Measurements from ENCODE around the gene MORN1.

Gene MORN1

DNA sequence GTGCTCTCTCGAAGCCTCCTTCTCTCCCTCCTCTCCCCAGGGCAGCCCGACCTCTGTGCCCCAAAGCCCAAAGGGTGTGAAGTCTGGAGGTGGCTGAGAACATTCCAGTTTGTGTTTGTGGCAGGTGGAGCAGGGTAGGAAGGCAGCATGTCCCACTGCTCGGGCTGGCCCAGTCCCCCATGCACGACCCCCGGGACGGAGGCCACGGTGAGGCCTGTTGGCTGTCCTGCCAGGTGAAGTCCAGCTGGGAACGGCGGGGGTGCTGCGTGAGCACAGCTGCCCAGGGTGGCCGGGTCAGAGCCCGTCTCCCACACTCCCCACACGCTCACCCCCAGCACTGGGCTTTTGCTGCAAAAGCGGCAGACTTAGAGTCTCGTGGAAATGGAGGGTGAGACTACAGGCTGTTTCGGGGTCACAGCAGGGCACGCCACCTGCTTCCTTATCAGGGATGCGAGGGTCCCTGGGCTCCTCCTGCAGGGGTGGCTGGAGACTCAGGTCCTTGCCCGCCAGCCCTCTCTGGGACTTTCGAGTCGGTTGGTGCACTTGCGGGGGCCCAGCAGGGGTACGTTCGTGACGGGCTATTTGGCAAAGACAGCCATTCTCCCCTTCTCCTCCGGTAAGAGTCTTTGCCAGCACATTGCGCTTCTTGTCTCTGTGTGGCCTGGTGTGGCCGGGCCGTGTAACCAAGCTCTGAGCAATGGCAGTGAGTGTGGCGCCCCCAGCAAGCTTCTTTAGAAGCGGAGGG, 40.3 kb downstream of the MORN1 start:
- no peak for DNase-seq (ENCODE audit: low spot score)

DNA sequence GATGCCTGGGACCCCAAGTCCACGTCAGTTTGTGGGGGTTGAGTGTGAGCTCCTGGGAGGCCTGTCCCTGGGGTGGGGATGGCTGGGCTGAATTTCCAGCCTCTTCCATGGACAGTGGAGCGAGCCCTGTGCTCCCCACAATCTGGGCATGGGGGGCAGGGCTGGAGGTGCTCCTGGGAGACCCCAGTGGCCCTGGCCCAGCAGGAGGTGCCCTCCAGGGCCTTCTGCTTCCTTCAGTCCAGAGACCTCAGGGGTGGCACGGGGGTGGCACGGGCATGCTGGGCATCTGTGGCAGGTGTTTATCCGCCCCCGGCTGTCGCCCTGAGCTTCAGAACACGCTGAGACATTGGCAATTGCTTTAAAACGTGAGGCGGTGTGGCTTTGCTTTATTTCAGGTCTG, 40.9 kb downstream of the MORN1 start:
- no peak for DNase-seq (ENCODE audit: low spot score)

DNA sequence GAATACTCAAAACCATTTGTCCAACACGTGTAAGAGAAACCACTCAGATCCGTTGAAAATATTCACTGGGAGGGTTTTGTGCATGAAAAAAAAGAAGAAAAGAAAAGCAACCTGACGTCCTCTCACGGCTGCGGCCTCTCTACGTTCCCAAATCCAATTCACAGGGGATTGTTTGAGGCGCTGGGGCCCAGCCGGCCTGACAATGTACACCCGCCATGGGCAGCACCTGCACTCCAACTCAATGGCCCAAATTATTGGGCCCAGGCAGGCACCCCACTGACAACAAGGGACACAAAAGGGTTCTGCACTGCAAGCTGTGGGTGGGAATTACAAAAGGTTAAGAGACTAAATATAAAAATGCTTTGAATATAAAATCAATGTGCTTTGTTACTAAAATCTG, 41.5 kb downstream of the MORN1 start:
- DNase-seq (ENCODE audit: low spot score) = no peak

DNA sequence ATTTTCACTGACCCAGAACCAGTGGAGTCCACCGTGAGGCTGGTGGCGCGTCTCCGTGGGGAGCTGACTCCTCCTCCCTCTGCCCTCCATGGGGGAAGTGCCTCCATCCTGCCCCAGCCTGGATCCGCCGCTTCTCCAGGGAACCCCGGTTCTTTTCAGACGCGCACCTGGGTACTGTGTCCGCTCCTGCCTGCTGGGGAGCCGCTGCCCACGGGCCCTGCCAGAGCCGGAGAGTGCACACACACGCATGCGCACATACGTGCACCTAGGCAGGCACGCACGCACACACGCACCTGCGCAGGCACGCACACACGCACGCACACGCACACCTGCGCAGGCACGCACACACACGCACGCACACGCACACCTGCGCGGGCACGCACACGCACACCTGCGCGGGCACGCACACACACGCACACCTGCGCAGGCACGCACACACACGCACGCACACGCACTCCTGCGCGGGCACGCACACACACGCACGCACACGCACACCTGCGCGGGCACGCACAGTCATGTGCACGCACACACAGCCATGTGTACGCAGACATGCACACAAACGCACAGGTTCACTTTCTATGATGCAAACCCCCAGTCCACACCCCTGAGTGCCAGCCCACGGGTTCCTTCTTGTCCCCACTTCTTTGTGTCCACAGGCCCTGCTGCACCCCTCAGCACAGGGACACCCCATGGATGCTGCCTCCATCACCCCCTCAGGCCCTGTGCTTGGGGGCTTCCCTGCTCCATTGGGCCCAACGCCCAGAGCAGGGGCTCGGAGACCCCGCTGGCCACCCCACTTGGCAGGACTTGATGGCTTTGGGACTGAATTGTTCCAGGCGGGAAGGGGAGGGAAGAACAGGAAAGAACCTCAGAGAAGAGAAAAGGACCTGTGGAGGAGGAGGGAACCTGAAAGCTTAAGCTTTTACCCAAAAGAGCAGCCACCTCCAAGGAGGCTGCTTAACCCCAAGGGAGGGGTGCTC, 42.7 kb downstream of the MORN1 start:
- DNase-seq (ENCODE audit: low spot score) = no peak

DNA sequence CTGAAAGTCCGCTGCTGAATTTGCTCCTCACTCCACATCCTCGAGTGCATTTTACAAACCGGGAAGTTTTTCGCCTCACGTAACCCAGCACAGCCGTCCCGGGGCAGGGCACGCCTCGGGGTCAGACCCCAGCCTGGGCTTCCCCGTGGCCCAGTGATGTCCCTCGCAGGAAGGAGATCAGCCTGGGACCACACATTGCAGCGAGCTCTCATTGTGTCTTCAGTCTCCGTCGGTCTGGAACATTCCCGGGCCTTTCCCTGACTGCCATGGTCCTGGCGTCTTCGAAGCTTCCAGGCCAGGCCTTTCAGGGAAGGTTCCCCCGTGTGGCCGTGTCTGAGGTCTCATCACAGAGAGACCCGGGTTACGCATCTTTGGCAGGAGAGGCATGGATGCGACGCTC, 43.5 kb downstream of the MORN1 start:
- no peak for DNase-seq (ENCODE audit: low spot score)

DNA sequence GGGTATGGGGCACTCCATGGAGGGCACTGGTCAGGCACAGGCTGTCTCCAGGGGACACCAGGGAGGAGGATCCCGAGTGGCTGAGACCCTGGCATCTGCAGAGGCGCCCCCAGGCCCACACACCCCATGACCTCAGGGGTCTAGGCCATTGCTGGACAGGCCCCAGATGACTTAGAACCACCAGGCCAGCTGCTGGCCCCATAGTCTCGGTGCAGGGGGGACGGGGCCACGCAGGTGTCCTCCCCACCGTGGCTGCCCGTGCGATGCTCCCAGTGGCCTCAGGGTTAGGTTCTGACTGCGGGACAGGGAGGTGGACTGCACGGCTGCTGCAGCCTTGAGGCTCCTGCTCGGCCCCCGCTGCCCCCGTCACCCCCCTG, 44.0 kb downstream of the MORN1 start:
- DNase-seq (ENCODE audit: low spot score) = no peak

DNA sequence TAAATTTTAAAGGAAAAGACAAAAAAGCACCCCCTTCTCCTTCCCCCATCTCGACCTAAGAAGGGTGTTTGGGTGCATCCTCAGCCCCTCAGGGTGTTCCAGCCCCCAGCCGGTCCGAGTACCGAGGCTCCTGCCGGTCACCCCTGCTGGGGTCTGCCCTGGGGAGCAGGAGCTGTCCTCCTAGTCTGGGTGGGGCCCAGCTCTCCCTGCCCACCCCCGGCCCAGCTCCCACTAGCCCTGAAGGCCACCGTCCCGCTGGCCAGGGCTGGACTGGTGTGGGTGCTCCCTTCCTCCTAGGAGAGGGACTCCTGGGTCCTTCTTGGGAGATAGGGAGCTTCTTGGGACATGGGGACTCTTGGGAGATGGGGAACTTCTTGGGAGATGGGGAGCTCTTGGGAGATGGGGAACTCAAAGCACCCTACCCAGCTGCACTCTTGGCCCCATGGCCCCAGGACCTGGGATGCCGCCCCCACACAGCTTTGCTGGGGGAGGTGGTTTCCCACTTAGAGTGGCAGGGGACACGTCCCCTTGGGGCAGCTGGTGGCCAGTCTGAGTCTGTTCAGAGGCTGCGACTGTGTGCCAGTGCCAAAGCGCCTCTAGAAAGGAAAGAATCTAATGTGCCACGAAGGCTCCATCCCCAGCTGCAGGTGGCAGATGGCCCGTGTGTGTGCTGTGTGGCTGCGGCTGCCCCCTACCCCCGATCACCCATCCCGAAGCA, 44.5 kb downstream of the MORN1 start:
- DNase-seq (ENCODE audit: low spot score) = no peak

DNA sequence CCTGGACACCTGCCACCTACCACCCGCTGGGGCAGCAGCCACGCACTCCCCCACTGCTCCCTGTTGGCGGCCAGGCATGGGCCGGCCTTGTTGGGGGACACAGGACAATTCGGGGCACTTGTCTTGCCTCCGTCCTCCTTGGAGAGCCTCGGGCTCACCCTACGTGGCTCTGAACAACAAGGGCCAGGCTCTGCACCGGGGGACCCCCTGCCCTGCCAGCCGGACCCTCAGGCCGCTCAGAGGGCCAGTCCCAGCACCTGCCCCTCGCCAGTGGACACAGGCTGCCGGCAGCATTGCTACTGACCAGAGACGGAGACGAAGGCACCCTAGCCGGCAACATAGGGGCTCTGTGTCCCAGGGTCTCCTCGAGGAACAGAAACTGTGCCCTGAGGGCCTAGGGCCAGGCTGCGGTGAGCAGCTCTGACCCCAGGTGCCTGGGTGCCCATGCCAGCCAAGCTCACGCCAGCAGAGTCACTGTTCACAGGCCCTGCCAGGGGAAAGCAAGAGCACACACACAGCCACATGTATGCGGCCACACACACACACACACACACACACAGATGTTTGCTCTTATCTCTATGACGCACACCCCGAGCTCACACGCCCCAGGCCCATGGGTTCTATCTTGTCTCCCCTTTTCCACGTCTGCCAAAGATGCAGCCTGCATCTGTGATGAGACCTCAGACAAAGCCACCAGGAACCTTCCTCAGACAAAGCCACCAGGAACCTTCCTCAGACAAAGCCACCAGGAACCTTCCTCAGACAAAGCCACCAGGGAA, 45.9 kb downstream of the MORN1 start:
- DNase-seq (ENCODE audit: low spot score) = no peak

DNA sequence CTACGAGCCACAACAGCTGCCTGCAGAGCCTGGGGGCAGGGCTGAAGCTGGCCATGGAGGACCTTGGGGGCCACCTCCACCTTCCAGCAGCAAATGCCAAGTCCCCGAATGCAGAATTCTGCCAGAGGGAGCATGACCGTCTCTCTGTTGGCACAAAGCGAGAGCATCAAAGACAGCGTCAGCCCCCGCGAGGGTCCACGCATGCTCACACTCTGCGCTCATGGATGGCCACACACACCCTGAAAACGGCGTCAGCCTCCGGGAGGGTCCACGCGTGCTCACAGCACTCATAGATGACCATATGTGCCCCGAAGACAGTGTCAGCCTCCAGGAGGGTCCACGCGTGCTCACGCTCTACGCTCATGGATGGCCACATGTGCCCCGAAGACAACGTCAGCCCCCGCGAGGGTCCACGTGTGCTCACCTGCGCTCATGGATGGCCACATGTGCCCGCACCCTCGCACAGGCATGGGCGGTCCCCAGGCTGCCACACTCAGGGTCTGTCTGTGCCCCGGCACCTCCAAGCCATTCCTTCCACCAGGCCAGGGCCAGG, 46.5 kb downstream of the MORN1 start:
- no peak for DNase-seq (ENCODE audit: low spot score)

DNA sequence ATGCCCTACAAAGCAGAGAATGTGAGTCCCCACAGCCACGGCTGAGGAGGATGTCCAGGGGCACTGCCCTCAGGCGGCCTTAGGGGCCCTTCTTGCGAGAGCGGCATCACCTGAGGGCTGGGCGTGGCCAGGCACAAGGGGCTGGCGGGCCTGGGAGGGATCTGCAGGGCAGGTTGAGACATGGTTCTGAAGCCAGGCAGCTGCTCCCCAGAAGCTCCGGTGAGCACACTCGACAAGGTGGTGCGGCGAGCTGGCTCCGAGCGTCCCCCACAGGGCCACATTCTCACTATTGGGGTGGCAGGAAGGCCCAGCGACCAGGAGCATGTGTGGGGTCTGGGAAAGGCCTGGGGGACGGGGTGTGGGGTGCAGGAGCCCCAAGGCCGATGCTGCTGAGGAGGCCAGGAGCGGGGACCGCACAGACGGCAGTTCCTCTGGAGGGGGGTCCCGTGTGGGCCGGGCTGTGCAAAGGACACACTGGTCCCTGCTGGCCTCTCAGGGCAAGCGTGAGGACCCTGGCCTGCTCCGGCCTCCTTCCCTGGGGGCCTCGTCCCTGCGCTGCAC, 47.2 kb downstream of the MORN1 start:
- DNase-seq (ENCODE audit: low spot score) = no peak

DNA sequence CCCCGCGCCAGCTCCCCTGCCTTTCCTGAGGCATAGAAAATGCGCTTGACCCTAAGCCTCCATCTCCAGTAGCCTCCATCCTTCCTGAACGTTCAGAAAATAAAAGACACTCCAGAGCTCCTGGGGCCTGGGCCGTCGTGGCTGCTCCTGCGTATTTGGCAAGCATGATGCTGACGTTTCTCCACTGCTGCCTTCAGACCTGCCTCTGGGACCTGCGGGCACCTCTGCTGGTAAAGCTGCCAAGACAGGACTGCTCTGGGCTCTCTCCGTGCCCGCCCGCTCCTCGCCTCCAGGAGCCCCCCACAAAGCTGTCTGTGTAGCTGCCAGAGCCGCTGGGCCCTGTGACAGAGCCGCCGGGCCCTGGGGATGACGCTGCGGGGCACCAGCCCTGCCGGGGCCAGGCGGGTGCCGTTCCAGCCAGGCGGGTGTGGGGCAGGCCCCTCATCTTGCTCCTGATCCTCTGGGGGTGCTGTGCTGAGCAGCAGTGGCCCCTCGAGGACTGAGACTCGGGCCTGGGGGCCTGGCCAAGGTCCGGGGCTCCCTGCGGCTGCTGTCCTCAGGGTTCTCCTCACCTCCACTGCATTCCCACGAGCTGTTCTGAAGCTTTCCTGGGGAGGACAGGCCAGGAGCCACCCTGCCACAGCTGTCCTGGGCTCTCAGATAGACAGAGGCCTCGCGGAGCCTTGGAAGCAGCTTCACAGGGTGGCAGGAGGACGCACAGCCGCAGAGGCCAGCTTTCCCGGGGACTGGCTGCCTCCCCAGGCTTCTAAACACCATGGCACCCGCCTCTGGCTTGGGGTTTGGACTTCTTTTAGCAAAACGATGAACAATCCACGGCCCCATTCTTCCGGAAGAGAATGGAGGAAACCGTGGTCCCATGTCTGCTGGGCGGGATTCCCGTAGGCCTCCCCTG, 48.1 kb downstream of the MORN1 start:
- no peak for DNase-seq (ENCODE audit: low spot score)

DNA sequence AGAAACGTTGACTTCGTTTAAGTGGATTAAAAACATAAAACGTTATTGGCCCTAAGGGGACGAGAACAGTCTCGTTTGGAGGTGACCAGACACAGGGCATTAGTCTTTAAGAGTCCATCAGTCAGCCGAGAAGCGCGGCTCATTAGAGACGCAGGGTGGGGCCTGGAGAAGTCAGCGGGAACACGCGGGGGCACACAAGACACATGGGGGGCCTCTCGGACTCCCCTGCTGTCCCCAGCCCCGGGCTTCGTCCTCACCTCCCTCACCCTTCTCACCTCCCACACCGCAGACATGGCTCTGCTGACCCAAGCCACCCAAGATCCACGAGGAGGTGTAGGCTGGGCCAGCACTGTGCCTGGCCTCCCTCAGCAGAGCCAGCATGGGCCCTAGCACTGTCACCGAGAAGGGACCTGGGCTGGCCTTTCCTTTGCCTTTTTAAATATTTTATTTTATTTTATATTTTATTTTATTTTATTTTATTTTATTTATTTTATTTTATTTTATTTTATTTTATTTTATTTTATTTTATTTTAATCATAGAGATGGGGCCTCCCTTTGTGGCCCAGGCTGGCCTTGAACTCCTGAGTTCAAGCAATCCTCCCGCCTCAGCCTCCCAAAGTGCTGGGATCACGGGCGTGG, 48.9 kb downstream of the MORN1 start:
- DNase-seq (ENCODE audit: low spot score) = no peak

DNA sequence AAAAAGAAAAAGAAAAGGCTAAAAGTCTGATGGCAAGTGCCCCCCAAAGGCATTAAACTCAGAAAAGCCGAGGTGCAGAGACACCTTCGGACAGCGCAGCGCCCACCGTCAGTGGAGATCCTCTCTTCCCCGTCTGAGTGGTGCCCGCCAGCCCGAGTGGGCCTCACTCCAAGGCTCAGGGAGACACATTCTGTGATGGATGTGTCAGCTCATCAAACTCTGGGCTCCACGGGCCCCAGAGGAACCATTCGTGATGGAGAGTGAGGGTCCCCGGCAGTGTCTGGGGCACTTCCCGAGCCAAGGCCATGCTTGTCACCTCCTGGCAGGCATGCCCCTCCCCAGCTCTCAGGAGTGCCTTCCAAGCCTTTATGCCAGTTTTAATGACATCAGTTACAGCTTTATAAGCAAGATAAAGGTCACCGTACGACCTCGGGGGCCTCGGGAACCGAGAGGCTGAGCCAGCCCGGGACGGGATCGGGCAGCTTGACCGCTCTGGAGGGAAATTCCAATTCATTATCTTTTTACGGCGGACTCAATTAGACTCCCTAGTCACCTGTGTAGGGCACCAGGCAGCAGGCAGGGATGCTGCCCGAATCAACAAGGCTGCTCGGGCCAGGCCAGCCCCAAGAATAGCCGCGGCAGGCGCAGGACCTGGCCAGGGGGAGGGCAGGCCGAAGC, 49.5 kb downstream of the MORN1 start:
- no peak for DNase-seq (ENCODE audit: low spot score)

DNA sequence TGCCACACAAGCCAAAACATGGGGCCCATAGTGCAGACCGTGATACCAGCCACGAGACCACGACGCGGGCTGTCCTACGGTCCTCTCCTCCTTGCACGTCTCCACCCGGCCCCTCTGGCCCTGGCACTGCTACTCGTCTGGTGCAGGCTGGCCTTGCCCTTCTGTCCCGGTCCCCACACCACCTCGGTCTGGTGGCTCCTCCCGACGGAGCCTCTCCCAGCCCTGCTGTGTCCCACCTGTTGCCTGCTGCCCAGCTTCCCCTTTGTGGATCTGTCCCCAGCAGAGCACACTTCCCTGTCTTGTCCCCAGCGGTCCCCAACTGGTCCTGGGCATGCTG, 50.5 kb downstream of the MORN1 start:
- DNase-seq (ENCODE audit: low spot score) = no peak

DNA sequence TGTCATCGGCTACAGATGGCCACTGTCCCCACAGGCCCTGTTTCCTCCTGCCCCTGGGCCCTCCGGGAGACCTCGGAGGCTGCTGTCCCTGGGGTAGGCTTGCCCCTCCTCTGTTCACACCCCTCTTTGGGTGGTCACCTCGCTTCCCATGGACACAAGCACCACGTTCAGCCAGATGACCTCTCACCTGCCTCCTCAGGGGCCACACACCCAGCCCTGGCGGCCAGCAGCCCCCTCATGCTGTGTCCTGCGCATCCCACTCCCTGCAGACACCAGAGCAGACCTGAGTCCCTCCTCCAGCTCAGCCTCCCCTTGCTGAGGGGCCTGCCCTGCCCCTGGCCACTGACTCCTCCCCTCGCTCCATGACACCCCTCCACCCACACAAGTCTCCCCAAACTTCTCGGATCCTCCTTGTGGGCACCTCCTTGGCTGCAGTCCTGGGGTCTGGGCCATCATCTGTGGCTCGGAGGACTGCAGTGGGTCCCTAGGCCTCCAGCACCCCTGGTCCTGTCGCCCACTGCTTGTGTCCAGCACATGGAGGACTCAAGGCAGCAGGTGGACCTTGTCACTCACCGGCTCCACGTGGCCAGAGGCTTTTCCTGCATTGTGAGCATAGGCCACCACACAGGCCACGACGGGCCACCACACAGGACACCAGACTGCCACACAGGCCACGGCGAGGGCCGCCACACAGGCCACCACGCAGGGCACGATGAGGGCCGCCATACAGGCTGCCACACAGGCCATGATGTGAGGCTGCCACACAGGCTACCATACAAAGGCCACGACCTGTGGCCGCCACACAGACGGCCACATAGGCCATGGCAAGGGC, 51.1 kb downstream of the MORN1 start:
- no peak for DNase-seq (ENCODE audit: low spot score)

DNA sequence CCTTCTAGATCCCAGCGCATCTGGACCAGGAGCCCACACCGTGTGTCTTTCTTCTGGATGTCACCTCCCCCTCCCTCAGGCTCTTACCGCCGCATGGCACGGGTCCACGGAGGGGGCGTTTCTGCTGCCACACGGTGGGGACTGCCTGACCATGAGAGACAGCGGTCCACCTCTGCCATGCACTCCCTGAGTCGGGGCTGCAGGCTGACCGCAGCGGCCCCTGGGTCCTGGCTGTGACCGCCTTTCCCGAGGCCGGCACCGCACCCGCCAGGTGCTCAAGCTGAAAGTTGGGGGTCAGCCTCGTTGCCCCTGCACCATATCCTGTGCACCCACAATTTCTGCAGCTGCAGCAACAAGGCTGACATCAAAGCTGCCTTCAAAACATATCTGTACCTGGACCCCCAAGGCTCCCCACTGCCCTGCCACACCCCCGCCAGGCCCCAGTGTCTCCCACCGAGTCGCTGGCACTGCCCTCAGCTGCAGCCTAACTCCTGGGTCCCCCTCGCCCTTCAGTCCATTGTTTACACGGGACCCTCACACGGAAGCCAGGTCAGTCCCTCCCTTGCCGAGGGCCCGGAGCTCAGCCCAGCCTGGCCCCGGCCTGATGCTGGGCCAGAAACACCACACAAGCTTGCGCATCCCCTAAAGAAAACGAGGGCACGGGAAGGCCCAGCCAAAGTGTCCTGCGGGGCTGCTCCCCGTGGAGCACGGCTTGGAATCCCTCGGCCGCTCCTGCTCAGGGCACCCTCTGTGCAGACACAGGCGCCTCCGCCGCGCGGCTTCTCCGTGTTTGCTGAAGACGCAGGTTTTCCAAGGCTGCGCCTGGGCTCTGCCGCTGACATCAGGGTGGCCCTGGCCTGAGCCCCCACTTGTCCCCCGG, 51.9 kb downstream of the MORN1 start:
- no peak for DNase-seq (ENCODE audit: low spot score)

DNA sequence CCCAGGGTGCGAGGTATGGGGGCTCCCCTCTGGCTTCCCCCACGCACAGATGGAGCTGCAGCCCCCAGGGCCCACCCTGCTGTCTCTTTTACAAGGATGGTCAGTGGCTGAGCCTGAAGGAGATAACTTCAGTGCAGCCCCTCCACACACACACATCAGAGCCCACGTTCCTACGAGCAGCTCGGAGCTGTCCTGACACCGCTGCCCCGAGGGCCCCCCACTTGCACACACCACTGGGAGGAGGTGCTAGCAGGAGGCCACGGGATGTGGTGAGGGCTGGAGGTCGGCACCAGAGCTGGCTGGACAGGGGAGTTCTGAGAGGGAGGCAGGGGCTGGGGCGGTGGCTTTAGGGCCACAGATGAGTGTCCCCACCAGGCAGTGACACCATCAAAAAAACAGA, 53.9 kb downstream of the MORN1 start:
- DNase-seq (ENCODE audit: low spot score) = no peak

Data from GM03348 (cell line).